GM15510 (cell line): ENCODE results near the gene GSC.

Experiments used
- POLR2A ChIP-seq: IDR thresholded peaks from 3 replicates; pipeline ENCODE4 v1.6.1; 2011; ENCODE audit warnings: borderline replicate concordance; ENCODE audit not compliant: insufficient read length; ENCODE audit errors: extremely low read depth

The GSC gene

DNA sequence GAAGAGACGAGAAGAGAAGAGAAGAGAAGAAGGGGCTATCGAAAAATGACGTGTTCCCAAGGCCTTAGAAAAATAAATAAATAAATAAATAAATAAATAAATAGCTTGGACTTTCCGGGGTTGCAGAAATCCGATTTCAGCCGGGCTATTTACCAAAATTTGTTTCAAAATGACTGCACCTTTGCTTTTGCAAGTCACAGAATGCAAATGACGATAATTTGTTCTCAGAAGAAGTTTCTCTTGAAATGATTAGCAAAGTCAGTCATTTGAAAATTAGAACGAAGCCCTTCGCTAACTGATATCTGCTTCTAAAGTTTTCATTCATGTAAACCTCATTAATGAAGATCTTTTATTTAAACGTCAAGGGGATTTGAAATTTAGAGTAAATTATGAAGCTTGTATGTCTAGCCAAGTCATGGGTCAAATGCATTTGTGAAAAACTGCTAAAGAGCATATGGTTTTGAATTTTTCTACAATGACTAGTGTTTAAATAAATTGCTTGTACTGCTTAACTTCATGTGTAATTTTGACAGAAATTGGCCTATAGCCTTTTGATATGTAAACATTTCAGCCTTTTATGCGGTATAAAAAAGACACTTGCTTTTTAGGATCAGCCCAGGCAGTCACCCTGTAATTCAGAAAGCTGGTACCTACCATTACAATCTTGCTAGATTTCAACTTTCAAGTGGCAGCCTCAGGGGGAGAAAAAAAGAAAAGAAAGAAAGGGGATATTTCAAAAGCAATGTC lies 4.6 kb upstream of the GSC start:
- no peak for TF ChIP-seq POLR2A

- no peak for TF ChIP-seq POLR2A
Measured at GRCh38 chr14:94773655-94774343, 3.9 kb upstream of the GSC start.

- TF ChIP-seq POLR2A, result no peak
Measured at GRCh38 chr14:94773061-94773648, 3.2 kb upstream of the GSC start.

GRCh38 chr14:94772548-94772947 lies 2.6 kb upstream of the GSC start:
- no peak for TF ChIP-seq POLR2A

GRCh38 chr14:94771906-94772490 lies 2.1 kb upstream of the GSC start:
- TF ChIP-seq POLR2A, result no peak

DNA sequence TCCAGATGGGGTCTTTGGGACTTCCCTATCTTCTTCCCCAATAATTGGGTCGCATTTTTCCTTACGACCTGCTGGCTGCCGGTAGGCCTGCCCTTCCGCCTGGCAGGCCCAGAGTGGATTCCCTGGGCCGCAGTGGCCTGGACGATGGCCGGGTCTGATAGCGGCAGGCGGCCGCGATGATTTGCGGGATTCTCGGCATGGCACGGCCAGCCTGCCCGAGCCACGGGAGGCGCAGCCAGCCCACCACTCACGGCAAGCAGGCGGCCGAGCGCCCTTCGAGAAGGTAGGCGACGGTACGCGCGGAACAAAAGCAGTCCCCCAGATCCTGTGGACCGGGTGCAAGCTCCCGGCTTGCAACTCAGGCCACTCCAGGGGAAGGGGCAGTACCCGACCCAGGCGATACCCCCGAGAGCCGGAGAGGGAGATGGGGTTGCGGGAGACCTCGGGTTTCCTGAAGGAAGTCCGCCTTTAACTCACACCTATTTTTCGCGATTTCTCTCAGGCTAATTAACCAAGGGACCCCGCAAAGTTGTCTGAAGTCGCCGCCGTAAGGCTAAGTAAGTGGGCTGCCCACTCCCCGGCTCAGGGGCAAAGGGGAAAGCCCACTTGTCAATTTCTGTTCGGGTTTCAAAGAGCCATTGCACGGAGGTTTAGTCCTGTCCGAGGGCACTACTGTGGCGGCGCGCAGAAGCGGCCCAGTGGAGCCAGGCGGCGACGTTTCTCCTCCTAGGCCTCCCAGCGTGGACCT lies 1.4 kb upstream of the GSC start:
- TF ChIP-seq POLR2A, result no peak

DNA sequence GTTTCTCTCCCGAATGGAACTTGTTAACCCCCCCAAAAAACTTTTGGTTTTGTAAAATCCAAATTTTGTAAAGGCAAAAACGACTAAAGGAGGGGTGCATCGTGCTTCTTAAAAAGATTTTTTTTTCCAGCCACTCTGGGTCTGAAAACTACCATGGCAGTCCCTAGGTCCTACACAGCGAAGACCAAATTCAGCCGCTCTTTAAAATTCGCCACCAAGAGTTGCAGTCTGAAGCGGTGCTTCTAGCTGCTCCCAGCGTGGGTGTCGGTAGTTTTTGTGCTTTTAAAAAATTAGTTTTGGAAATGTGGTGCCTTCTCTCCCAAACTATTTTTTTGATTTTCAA lies 873 bp upstream of the GSC start:
- no peak for TF ChIP-seq POLR2A

GRCh38 chr14:94770251-94770749 lies 387 bp upstream of the GSC start:
- TF ChIP-seq POLR2A, result no peak

DNA sequence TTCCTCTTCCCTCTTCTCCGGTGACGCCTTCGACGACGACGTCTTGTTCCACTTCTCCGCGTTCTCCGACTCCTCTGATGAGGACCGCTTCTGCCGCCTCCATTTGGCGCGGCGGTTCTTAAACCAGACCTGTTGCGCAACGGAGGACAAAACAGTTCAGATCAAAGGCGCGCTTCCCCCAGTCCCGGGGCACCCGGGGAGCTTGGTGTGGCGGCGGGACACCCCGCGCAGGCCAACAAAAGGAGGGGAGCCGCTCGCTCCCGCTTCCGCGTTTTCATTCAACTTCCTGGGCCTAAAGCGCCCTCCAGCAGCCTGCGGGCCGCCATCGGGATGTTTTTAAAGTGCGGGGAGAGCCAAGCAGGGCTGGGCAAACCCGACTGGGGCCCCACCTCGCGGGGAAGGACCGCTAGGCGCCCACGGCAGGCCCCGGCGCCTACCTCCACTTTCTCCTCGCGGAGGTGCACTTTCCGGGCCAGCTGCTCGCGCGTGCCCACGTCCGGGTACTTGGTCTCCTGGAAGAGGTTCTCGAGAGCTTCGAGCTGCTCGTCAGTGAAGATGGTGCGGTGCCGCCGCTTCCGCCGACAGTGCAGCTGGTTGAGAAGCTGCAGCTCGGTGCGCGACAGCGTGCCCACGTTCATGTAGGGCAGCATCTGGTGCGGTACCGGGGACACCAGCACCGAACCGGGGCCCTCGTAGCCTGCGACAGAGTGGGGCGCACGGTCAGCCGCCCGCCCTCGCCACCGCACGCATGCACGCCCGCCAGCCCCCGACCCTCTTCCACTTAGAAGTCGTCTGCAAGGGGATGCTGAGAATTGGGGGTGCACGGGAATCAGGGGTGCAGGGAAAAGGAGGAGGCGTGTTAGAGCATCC lies 1.2 kb downstream of the GSC start:
- no peak for TF ChIP-seq POLR2A

DNA sequence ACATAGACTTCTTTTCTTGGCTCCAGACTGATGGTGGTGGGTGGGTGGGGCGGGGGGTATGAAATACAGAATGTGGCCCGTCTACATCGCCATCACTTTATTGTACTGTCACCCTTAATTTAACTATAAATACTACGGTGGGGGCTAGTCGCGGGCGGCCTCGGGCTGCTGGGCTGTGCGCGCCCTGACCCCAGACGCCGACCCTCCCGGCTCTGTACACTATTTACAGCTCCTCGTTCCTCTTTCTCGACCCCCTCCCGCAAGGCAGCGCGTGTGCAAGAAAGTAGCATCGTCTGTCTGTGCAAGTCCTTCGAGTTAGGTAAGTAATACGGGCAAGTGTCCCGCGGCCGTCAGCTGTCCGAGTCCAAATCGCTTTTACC lies 1.8 kb downstream of the GSC start:
- no peak for TF ChIP-seq POLR2A

GRCh38 chr14:94767321-94767878 lies 2.5 kb downstream of the GSC start:
- no peak for TF ChIP-seq POLR2A

GRCh38 chr14:94764573-94764972 lies 5.3 kb downstream of the GSC start:
- TF ChIP-seq POLR2A, result no peak

DNA sequence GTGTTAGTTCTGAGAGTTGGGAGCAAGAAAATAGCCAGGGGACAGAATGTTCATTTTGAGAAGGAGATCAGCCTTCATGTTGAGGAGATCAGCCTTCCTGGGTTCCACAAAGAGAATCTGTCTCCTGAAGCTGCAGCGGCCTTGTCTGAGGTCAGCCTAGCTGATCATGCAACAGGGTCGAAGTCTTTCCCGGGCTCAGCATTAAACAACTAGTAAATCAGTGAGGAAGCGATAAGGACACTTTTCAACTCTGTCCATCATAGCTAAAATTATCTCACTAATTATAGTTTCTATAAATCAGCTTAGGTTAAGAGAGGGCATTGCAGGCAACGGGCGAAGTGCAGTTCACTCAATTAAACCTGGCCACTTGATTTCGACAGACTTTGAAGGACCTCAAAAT lies 7.5 kb downstream of the GSC start:
- TF ChIP-seq POLR2A, result no peak

- no peak for TF ChIP-seq POLR2A
Measured at GRCh38 chr14:94761997-94762377, 7.9 kb downstream of the GSC start.
